Mammary epithelial cell (primary cell): Measurements from ENCODE around the gene CHRND.

Experiments
- EZH2 ChIP-seq: IDR thresholded peaks from 2 replicates; pipeline ENCODE4 v1.6.1; 2012; ENCODE audit warnings: low read length, inconsistent platforms, borderline replicate concordance
- TF ChIP-seq, protein P1 (sequence below), 2 donors: IDR thresholded peaks in 1 of 2; conservative IDR thresholded peaks in 1 of 2; 2 replicates each; pipeline ENCODE4 v1.5.1; 2011 to 2012; ENCODE audit warnings: inconsistent platforms in 2 of 2, low read length in 2 of 2, mild to moderate bottlenecking in 2 of 2, control low read depth in 1 of 2, low read depth in 1 of 2; ENCODE audit not compliant: insufficient read depth in 1 of 2; ENCODE audit errors: extremely low read depth in 1 of 2

DNA sequence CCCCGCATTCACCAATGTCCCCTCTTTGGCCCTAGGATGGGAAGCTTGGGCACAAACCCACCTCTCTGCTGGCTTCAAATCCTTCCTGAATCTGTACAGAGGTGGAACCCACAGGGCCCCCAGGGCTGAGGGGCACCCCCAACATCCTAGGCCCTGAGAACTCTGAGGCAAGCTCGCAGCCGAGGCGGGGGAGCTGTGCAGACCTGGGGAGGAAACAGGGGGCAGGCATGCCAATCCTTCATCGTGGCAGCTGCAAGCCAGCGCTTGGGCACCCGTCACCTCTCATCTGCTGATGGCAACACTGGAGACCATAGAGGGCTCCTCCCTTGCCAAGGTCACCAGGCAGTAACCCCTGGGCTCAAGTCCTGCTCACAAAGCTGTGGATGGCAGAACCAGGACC lies 49.2 kb upstream of the CHRND start:
- TF ChIP-seq, protein P1, sequence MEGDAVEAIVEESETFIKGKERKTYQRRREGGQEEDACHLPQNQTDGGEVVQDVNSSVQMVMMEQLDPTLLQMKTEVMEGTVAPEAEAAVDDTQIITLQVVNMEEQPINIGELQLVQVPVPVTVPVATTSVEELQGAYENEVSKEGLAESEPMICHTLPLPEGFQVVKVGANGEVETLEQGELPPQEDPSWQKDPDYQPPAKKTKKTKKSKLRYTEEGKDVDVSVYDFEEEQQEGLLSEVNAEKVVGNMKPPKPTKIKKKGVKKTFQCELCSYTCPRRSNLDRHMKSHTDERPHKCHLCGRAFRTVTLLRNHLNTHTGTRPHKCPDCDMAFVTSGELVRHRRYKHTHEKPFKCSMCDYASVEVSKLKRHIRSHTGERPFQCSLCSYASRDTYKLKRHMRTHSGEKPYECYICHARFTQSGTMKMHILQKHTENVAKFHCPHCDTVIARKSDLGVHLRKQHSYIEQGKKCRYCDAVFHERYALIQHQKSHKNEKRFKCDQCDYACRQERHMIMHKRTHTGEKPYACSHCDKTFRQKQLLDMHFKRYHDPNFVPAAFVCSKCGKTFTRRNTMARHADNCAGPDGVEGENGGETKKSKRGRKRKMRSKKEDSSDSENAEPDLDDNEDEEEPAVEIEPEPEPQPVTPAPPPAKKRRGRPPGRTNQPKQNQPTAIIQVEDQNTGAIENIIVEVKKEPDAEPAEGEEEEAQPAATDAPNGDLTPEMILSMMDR (conservative IDR thresholded peaks at IDR 0.05 in 1 of 2, IDR thresholded peaks at IDR 0.05 in 1 of 2; ENCODE audit: extremely low read depth in 1 of 2, insufficient read depth in 1 of 2, low read depth in 1 of 2, low read length in 2 of 2), result no peak
- TF ChIP-seq EZH2, result no peak
